ENCODE results near the gene NKG7. TPM values are rescaled to one million over a fixed set of nuclear protein-coding genes. Genes with fewer than 3 reads are reported as not detected.

NKG7 gene
- total and polyA plus RNA-seq, 2 of the 13 experiments (the other 11 are each of a cell fraction or from before 2014, with no cell fraction given), result 0.40 TPM; not detected in 1

- 0 out of 2 replicates have a peak, but pooled peaks have one; percentile 80 for TF ChIP-seq ZNF550 (CRISPR knock-in tag; IDR thresholded peaks at IDR 0.05; ENCODE audit: borderline replicate concordance)
- no peak for TF ChIP-seq ZNF10 (CRISPR knock-in tag; IDR thresholded peaks at IDR 0.05; ENCODE audit: borderline replicate concordance, low read depth)
- TF ChIP-seq KDM1A (CRISPR knock-in tag; IDR thresholded peaks at IDR 0.05), result no peak
- TF ChIP-seq, protein P1, sequence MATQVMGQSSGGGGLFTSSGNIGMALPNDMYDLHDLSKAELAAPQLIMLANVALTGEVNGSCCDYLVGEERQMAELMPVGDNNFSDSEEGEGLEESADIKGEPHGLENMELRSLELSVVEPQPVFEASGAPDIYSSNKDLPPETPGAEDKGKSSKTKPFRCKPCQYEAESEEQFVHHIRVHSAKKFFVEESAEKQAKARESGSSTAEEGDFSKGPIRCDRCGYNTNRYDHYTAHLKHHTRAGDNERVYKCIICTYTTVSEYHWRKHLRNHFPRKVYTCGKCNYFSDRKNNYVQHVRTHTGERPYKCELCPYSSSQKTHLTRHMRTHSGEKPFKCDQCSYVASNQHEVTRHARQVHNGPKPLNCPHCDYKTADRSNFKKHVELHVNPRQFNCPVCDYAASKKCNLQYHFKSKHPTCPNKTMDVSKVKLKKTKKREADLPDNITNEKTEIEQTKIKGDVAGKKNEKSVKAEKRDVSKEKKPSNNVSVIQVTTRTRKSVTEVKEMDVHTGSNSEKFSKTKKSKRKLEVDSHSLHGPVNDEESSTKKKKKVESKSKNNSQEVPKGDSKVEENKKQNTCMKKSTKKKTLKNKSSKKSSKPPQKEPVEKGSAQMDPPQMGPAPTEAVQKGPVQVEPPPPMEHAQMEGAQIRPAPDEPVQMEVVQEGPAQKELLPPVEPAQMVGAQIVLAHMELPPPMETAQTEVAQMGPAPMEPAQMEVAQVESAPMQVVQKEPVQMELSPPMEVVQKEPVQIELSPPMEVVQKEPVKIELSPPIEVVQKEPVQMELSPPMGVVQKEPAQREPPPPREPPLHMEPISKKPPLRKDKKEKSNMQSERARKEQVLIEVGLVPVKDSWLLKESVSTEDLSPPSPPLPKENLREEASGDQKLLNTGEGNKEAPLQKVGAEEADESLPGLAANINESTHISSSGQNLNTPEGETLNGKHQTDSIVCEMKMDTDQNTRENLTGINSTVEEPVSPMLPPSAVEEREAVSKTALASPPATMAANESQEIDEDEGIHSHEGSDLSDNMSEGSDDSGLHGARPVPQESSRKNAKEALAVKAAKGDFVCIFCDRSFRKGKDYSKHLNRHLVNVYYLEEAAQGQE (IDR thresholded peaks at IDR 0.05; ENCODE audit: borderline replicate concordance in 1 of 2, low read depth in 1 of 2, low read length in 2 of 2), result peak; percentile 99 to 100
- peak; percentile 96 for TF ChIP-seq ZNF616 (CRISPR knock-in tag; IDR thresholded peaks at IDR 0.05; ENCODE audit: low read depth)
- peak; percentile 88 for TF ChIP-seq ZNF350 (CRISPR knock-in tag; IDR thresholded peaks at IDR 0.05; ENCODE audit: borderline replicate concordance, low read depth)
- TF ChIP-seq RAD51 (IDR thresholded peaks at IDR 0.05; ENCODE audit: borderline replicate concordance), result no peak
- TF ChIP-seq STAT5B (CRISPR knock-in tag; IDR thresholded peaks at IDR 0.05), result peak; percentile 99
- peak; percentile 96 for TF ChIP-seq LRRFIP1 (CRISPR knock-in tag; conservative IDR thresholded peaks at IDR 0.05)
- peak; percentile 92; the same call in 1 of the 2 replicates for TF ChIP-seq MZF1 (CRISPR knock-in tag; IDR thresholded peaks at IDR 0.05; ENCODE audit: borderline replicate concordance)
- peak; percentile 41; the same call in 1 of the 2 replicates for TF ChIP-seq ZNF318 (CRISPR knock-in tag; IDR thresholded peaks at IDR 0.05)
- TF ChIP-seq YY1 (IDR thresholded peaks at IDR 0.05; ENCODE audit: insufficient read depth, insufficient replicate concordance, low read depth, low read length), result peak; percentile 54
These were observed 49.6 kb upstream of the NKG7 start (continued) for GRCh38 chr19:51422053-51422448.

All from HepG2 (cell line).